WI38 (cell line): ENCODE measurements around the gene CUL3.
"Not testable (repeated sequence)": the region's sequence is repeated elsewhere in the genome, so short reads cannot be mapped to it uniquely, and the experiment has no call there.

ENCODE experiments used
- H3K4me3 ChIP-seq: 2 replicates; pipeline ENCODE4 v1.5.1; 2011; ENCODE audit warnings: low read depth, mild to moderate bottlenecking, control low read depth, low read length
- CTCF ChIP-seq: IDR thresholded peaks from 2 replicates; pipeline ENCODE4 v1.5.1; 2012; ENCODE audit warnings: low read depth, mild to moderate bottlenecking, control low read depth, low read length

Gene CUL3

GRCh38 chr2:224538561-224539138 lies 46.5 kb downstream of the CUL3 start:
- H3K4me3 ChIP-seq = no peak overlapping the region
- no peak for TF ChIP-seq CTCF

- no peak overlapping the region for H3K4me3 ChIP-seq
- TF ChIP-seq CTCF = no peak
Observed at GRCh38 chr2:224532931-224533330, 52.2 kb downstream of the CUL3 start.

- no peak for TF ChIP-seq CTCF
Observed at GRCh38 chr2:224532441-224532840, 52.7 kb downstream of the CUL3 start.

GRCh38 chr2:224528171-224528570 lies 57.0 kb downstream of the CUL3 start:
- TF ChIP-seq CTCF = no peak

More at GRCh38 chr2:224532441-224532840, 52.7 kb downstream of the CUL3 start:
- H3K4me3 ChIP-seq = no peak overlapping the region

GRCh38 chr2:224525774-224526173 lies 59.4 kb downstream of the CUL3 start:
- no peak for TF ChIP-seq CTCF

More at GRCh38 chr2:224528171-224528570, 57.0 kb downstream of the CUL3 start:
- no peak overlapping the region for H3K4me3 ChIP-seq

GRCh38 chr2:224524657-224525056 lies 60.5 kb downstream of the CUL3 start:
- TF ChIP-seq CTCF = no peak
- H3K4me3 ChIP-seq = no peak overlapping the region

More at GRCh38 chr2:224525774-224526173, 59.4 kb downstream of the CUL3 start:
- no peak overlapping the region for H3K4me3 ChIP-seq

GRCh38 chr2:224523626-224524577 lies 61.3 kb downstream of the CUL3 start:
- no peak for TF ChIP-seq CTCF
- no peak overlapping the region for H3K4me3 ChIP-seq

- H3K4me3 ChIP-seq = not testable (repeated sequence)
Observed at GRCh38 chr2:224522483-224522882, 62.7 kb downstream of the CUL3 start.
